ENCODE measurements around the gene CENPP.

Gene CENPP

GRCh38 chr9:92603100-92603499, 277.3 kb downstream of the CENPP start:
- no peak for DNase-seq

- DNase-seq: no peak
Observed at GRCh38 chr9:92603990-92604389, 278.2 kb downstream of the CENPP start.

- no peak for DNase-seq
Observed at GRCh38 chr9:92605224-92605623, 279.5 kb downstream of the CENPP start.

GRCh38 chr9:92607088-92607487, 281.3 kb downstream of the CENPP start:
- no peak for DNase-seq

- DNase-seq: no peak
Observed at GRCh38 chr9:92607773-92608172, 282.0 kb downstream of the CENPP start.

GRCh38 chr9:92608241-92608908, 282.6 kb downstream of the CENPP start:
- no peak for DNase-seq

- DNase-seq: no peak
Observed at GRCh38 chr9:92608909-92609445, 283.2 kb downstream of the CENPP start.

- no peak for DNase-seq
Observed at GRCh38 chr9:92610470-92611420, 285.0 kb downstream of the CENPP start.

- no peak for DNase-seq
Observed at GRCh38 chr9:92611621-92612285, 286.0 kb downstream of the CENPP start.

GRCh38 chr9:92612292-92612691, 286.5 kb downstream of the CENPP start:
- no peak for DNase-seq

- no peak for DNase-seq
Observed at GRCh38 chr9:92612816-92613215, 287.1 kb downstream of the CENPP start.

GRCh38 chr9:92613268-92614122, 287.7 kb downstream of the CENPP start:
- DNase-seq: no peak

GRCh38 chr9:92614123-92614510, 288.4 kb downstream of the CENPP start:
- DNase-seq: no peak

- DNase-seq: no peak
Observed at GRCh38 chr9:92614763-92615461, 289.2 kb downstream of the CENPP start.

- DNase-seq: no peak
Observed at GRCh38 chr9:92615790-92616189, 290.0 kb downstream of the CENPP start.

- DNase-seq: no peak
Observed at GRCh38 chr9:92616199-92616641, 290.5 kb downstream of the CENPP start.

- no peak for DNase-seq
Observed at GRCh38 chr9:92616655-92617111, 290.9 kb downstream of the CENPP start.

GRCh38 chr9:92617195-92617813, 291.6 kb downstream of the CENPP start:
- DNase-seq: no peak

GRCh38 chr9:92617951-92618510, 292.3 kb downstream of the CENPP start:
- DNase-seq: no peak

- DNase-seq: no peak
Observed at GRCh38 chr9:92618633-92619225, 293.0 kb downstream of the CENPP start.
